Tongue (tissue), 2 donors: Measurements from ENCODE around the gene BMP6. TPM values are rescaled to one million over a fixed set of nuclear protein-coding genes. Genes with fewer than 3 reads are reported as not detected.
"Not testable (repeated sequence)": the region's sequence is repeated elsewhere in the genome, so short reads cannot be mapped to it uniquely, and the experiment has no call there.

Experiments
- DNase-seq: peaks from one replicate; pipeline ENCODE4 v3.0.0-alpha.2; 2015
- total RNA-seq: library from RNA; depleted of rRNA; stranded (reverse); fragments of >200 nt; gene quantifications from one replicate; pipeline ENCODE4 v1.2.3, GENCODE V29; 2014

Gene BMP6
- total RNA-seq, 1 donor from 2014 or later: 10.7 TPM

DNA sequence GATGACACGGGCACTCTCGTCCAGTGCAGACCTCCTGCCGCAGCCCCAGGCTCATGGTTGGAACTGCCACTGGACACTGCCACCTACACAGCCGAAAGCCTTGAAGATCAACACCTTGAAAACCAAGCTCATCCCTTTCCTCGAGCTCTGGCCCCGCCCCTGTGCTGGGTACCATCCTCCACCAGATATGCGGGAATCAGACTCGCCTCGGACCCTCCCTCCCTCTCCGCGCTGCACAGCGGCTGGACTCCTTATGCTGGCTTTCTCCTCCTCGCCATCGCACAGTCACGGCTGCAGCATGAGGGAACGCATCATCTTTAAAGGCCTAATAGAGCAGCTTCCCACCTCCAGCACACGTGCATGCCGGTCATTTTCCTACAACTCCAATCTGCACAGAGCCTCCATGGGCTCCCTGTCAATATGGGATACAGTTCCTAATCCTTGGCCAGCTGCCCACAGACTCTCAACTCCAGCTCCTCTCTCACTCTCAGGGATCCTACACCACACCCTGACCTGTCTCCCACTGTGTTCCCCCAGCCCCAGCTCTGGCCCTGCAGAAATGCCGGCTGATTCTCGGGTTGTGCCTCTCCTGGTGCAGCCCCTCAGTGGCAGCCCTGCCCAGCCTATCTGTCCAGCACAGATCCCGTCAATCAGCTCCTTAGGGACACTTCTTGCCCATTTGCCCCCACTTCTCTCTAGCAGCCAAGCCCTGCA, 161.5 kb downstream of the BMP6 start:
- DNase-seq: no peak

DNA sequence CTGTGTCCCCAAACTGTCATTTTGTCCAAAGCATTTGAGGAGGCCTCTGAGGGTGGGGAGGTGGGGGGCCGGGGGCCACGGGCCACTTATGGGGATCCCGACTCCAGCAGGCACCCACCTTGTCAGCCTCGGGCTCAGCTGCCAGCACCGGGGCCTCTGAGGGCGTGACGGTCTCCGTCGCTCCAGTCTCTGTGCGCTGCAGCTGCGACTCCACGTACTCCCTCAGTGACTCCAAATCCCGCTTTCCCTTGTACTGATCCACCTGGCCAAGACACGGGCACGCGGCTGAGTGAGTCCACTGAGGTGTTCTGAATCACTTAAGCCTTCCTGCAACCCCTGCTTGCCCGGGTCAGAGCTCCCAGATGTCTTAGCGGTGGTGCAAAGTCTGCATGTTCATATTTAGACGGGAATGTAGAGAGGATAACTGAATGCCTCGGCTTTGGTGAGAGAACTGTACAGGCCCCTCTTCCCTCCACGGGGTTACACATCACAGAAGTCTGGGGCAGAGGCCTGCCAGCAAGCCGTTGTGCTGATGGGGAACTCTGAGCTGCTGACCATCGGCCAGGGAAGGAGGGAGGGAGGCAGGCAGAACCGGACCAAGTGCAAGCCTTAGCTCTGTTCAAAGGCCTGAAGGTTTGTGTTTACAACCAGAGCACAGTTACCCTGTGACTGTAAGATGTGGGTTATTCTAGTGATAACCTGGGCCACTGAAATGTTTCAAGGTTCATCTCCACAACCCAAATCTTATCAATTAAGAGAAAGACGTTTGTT, 162.9 kb downstream of the BMP6 start:
- DNase-seq: no peak

DNA sequence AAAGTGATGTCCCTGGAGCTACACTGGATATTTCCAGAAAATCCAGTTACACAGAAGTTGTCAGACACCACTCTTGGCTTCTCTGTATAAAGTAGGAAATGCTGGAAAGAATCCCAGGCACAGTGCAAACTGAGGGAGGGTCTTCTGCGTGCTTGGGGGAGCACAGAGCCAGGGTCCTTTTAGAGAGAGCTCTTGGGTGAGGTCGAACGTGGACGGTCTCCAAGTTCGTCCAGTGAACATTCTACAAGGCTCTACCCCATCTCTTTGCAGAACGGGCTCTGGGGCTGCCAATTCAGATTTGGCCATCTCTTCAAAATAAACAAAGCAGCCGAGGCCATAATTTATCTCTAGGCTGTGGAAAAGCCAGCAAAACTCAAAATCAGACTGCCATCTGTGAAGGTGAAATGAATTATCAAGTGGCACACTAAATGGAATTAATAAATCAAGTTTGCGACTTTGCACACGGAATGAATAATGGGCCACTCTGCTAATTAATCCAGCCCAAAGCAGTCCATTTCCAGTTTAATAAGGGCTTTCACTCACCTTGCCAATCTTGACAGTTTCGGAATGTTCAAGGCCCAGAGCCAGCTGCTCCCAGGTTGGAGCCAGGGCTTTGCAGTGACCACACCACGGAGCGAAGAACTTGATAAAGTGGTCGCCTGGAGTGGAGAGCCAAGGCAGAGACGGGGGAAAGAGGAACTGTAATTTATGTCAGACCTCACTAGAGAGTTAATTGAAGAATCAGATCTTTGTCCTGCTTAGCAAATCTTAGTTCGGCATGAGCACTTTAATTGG, 165.4 kb downstream of the BMP6 start:
- DNase-seq: no peak

- not testable (repeated sequence) for DNase-seq
Measured at GRCh38 chr6:7892367-7892766, 166.5 kb downstream of the BMP6 start.

DNA sequence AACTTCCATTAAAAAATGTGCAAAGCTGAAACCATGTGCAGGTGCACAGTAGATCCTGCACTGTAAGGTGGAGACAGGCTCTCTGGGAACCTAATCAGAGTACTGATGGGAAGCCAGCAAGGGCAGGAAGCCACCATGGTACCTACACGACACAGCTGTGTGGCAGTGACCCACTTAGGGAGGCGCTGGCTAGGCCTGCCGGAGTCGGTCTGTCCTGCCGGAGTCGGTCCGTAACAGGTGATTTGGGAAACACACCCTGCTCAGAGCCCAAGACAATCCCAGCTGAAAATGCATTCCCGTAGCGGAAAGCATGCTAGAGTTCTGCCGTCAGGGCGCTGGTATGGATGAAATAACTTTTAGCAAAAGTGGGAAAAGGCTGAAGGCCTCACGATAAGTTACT, 167.4 kb downstream of the BMP6 start:
- no peak for DNase-seq

- DNase-seq: no peak
Measured at GRCh38 chr6:7894262-7895124, 168.6 kb downstream of the BMP6 start.

DNA sequence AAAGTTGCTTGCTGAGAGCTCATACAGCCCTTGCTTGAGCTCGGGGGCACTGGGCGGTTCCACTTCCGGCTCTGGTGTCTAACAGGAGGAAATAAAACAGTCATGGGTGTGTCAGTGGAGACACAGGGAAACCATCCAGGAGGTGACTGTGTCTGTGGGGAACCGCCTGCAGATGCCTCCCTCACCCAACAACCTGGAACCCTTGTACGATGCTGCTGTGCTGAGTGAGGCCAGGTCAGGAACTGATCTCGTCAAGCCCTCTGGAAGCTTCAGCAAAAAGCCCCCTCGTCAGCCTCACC, 169.2 kb downstream of the BMP6 start:
- DNase-seq: no peak

- no peak for DNase-seq
Measured at GRCh38 chr6:7896465-7896987, 170.6 kb downstream of the BMP6 start.

DNA sequence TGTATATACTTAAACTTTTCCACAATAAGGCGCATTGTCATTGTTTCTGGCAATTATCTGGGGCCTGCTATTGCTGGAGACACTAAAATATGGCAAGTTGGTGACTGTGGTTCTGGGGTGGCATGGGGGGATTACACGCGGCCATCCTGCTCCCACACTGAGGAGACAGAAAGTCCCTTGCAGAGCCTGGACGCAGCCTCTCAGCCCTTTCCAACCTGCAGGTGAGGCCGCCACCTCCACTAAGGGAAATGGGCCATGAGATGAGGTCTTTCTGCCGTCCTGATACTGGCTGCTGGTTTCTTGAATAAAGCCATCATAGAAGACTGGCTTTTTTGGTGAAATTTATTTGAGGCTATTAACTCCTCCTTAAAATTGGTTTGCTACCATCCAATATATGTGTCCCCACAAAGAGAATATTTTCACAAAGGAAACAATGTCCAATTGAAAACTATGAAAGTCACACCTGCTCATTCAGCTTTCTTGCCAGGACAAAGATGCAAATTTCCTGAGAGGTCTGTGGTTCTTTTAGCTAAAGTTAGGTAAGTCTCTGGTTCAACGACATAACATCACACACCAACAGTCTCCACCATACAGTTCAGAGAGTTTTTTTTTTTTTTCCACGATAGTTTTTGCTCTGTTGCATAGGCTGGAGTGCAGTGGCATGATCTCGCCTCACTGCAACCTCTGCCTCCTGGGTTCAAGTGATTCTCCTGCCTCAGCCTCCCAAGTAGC, 171.7 kb downstream of the BMP6 start:
- DNase-seq: no peak

GRCh38 chr6:7898193-7898586, 172.3 kb downstream of the BMP6 start:
- DNase-seq: not testable (repeated sequence)

- no peak for DNase-seq
Measured at GRCh38 chr6:7899101-7899888, 173.4 kb downstream of the BMP6 start.

- DNase-seq: peak; percentile 19
Measured at GRCh38 chr6:7899889-7900213, 174.0 kb downstream of the BMP6 start.

GRCh38 chr6:7900621-7901020, 174.7 kb downstream of the BMP6 start:
- no peak for DNase-seq

GRCh38 chr6:7901056-7901455, 175.2 kb downstream of the BMP6 start:
- DNase-seq: no peak

- no peak for DNase-seq
Measured at GRCh38 chr6:7901780-7902179, 175.9 kb downstream of the BMP6 start.

DNA sequence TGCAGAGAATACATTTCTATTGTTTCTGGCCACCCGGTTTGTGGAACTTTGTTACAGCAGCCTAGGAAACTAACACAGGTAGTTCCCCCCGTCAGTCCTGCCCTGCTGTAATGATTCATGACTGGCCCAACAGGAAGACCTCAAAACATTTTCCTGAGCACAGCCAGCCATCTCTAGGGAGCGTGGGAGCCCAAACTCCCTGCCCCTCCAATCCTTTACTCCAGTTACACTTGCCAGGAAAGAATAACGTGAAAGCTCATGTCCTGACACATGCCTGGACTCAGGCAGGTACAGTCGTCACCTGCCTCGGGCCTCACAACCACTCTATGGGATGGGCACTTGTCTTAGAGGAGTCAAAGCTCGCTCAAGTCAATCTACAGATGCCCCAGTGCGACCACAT, 176.3 kb downstream of the BMP6 start:
- DNase-seq: no peak

DNA sequence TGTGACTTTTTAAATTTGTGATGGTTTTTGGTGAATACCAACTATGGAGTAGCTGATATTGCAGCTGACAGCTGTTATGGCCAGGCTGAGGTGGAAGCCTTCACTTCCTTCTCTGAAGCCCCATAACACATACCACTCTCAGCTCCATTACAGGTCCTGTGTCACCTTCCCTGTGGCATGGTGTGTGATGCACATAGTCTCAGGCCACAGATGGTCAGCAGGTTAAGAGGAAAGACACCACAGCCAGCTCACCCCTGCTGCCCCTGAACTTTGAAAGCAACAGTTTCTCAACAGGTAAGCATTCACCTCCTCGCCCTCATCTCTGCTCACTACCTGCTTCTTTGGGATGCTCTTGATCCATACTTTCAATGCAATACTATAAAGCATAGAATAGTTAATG, 177.0 kb downstream of the BMP6 start:
- no peak for DNase-seq

- DNase-seq: no peak
Measured at GRCh38 chr6:7903673-7904072, 177.8 kb downstream of the BMP6 start.

GRCh38 chr6:7904654-7905319, 178.9 kb downstream of the BMP6 start:
- DNase-seq: no peak

- no peak for DNase-seq
Measured at GRCh38 chr6:7905416-7905815, 179.5 kb downstream of the BMP6 start.
